ENCODE data around the gene NUP85. TPM values are rescaled to one million over a fixed set of nuclear protein-coding genes. Genes with fewer than 3 reads are reported as not detected.

Gene NUP85, protein sequence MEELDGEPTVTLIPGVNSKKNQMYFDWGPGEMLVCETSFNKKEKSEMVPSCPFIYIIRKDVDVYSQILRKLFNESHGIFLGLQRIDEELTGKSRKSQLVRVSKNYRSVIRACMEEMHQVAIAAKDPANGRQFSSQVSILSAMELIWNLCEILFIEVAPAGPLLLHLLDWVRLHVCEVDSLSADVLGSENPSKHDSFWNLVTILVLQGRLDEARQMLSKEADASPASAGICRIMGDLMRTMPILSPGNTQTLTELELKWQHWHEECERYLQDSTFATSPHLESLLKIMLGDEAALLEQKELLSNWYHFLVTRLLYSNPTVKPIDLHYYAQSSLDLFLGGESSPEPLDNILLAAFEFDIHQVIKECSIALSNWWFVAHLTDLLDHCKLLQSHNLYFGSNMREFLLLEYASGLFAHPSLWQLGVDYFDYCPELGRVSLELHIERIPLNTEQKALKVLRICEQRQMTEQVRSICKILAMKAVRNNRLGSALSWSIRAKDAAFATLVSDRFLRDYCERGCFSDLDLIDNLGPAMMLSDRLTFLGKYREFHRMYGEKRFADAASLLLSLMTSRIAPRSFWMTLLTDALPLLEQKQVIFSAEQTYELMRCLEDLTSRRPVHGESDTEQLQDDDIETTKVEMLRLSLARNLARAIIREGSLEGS
- 35.2 and 49.8 TPM in 2 replicates for total RNA-seq

DNA sequence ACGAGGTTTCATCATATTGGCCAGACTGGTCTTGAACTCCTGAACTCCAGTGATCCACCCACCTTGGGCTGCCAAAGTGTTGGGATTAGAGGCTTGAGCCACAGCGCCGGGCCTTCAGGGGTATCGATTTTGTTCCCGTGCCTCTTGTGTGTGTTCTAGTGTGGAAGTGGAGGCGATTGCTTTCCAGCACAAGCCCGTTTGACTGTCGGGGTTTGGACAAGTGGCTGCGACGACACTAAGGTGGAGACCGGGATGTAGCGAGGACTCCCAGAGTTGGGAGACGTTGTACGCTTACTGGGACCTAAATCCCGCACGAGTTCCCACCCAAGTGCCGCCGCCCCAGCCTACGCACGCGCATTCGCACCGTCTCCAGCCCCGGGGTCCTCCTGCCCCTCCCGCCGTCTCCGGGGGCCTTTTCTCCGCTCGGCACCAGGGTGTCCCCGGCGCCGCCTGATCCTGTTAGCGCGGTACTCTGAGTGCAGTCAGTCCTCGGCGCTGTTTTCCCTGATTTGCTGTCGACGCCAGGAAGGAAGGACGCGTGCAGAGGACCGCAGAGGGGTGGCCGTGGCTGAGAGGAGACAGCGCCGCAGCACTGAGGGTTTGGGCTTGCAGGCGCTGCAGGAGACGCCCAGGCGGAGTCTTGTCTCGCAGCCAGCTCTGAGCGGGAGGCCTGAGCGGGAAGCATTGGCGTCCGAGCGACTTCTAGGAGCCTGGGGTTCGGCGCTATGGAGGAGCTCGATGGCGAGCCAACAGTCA lies at the start of gene NUP85:
Gene NUP85, plus strand, starts transcription at position 643 of the 756 bp plus-strand sequence. Its CDS starts 83 bp downstream, at position 726.

DNA sequence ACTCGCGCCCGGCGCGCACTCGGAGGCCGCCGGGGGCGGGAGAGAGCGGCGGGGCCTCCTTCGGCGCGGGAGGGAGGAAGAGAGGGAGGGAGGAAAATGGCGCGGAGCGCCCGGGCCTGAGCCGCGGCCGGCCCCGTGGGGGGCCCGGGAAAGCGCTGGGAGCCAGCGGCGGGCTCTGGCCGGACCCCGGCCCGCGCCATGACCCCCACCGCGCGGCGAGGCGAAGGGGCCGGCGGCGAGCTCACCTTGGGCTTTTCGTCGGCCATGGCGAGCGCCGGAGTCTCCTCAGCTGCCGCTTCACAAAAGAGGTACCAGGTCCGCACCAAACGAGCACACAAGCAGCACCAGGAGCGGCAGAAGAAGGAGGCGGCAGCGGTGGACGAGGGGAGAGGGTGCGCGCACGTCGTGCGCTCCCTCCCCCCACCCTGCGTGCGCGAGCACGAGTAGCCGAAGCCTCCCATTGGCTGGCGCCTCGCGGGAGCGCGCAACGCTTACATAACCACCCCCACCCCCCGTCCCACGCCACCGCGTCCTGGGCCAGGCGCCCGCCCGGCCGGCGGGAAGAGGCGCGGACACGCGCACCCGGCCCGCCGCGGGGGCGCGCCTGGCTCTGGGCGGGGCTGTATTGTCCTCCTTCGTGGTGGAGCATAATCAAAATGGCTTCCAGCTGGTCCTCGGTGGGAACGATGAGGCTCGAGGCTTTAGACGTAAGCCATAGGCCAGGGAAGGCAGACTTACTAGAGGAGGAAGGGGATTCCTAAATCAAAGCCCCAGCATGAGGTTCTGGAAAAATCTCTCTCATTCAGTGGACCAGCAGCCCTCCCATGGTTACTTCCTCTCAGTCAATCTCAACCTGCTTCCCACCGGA lies 22.7 kb upstream of the NUP85 start, which contains the start of gene SUMO2:
Gene SUMO2, minus strand, starts transcription at position 391 of the 868 bp plus-strand sequence. Its CDS starts 125 bp downstream, at position 266.

DNA sequence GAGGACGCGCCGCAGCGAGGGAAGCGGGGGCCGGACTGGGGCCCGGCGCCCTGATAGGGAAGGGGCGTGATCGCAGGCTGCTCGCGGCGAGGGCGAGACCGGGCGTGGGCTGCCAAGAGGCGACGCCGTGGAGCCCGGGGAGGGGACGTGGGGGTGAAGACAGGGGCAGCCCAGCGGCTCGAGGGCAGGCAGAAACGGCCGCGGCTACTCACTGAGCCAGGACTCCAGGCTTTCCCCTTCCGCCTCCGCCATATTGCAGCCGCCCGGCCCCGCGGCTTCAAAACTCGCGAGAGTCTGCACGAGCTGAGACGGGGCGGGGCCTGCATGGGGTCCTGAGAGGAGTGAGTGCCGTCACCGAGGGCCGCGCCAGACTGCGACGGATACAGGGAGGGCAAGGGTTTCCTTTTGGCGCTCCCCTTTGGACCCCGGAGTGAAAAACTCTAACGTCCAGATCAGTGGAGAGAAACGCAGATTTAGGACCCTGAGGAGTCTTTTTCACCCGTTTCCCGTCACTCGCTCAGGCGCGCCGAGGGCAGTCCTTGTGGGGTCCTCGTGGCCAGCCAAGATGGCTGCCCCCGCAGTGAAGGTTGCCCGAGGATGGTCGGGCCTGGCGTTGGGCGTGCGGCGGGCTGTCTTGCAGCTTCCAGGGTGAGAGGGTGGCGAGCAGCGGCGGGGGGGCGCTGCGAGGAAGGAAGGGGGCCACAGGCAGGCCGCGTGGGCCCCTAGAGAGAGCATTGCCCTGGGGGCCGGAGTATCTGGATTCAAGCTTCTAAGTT lies 56.0 kb downstream of the NUP85 start, which contains the start of the genes GGA3 and MRPS7:
Gene GGA3, minus strand, starts transcription at position 271 of the 776 bp plus-strand sequence. Its CDS starts 19 bp downstream, at position 252.
Gene MRPS7, plus strand, starts transcription at position 544 of the 776 bp plus-strand sequence. Its CDS starts 22 bp downstream, at position 566.

DNA sequence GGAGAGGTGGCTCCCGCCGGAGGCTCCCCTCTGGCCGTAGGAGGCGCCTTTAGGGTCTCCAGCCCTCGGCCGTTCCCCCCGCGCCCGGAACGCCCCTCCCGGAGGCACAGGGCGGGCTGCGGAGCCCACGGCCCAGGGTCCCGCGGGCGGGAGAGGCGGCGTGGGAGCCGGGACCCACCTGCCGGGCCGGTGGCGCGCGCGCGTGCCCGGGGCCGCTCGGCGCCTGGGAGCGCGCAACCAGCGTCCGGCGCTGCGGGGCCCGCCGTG lies 65.4 kb downstream of the NUP85 start, which contains the start of gene MIF4GD:
Gene MIF4GD, minus strand, starts transcription at position 266 of the 267 bp plus-strand sequence. CDS start 1,036 bp downstream, outside the sequence.

Other genes starting within 250 kb of the NUP85 start
- gene HID1, start 232.9 kb upstream of the NUP85 start, total RNA-seq: 8.3 and 11.5 TPM in 2 replicates
- 13.1 and 18.7 TPM in 2 replicates for gene CDR2L, start 218.0 kb upstream of the NUP85 start, total RNA-seq
- 31.3 and 40.7 TPM in 2 replicates for gene MRPL58, start 193.0 kb upstream of the NUP85 start, total RNA-seq
- 220 and 246 TPM in 2 replicates for gene ATP5PD, start 158.7 kb upstream of the NUP85 start, total RNA-seq
- 11.2 and 12.1 TPM in 2 replicates for gene KCTD2, start 158.5 kb upstream of the NUP85 start, total RNA-seq
- gene SLC16A5, start 117.7 kb upstream of the NUP85 start, total RNA-seq: 5.8 and 8.1 TPM in 2 replicates
- 2.4 and 3.9 TPM in 2 replicates for gene ARMC7, start 95.7 kb upstream of the NUP85 start, total RNA-seq
- gene NT5C, start 73.9 kb upstream of the NUP85 start, total RNA-seq: 11.3 and 23.4 TPM in 2 replicates
- gene JPT1, start 51.2 kb upstream of the NUP85 start, total RNA-seq: 126 and 201 TPM in 2 replicates
- gene SUMO2, start 22.7 kb upstream of the NUP85 start, total RNA-seq: 153 TPM in 2 replicates
- 9.4 and 10.7 TPM in 2 replicates for gene GGA3, start 55.9 kb downstream of the NUP85 start, total RNA-seq
- 62.6 and 80.9 TPM in 2 replicates for gene MRPS7, start 56.2 kb downstream of the NUP85 start, total RNA-seq
- gene MIF4GD, start 65.6 kb downstream of the NUP85 start, total RNA-seq: 7.6 and 9.5 TPM in 2 replicates
- 8.3 and 9.5 TPM in 2 replicates for gene SLC25A19, start 83.8 kb downstream of the NUP85 start, total RNA-seq
- gene GRB2, start 200.0 kb downstream of the NUP85 start, total RNA-seq: 76.8 and 82.9 TPM in 2 replicates

All from endothelial cell of coronary artery (primary cell).